ENCODE measurements around the gene KLLN. TPM values are rescaled to one million over a fixed set of nuclear protein-coding genes. Genes with fewer than 3 reads are reported as not detected.

Gene KLLN
- total and polyA plus RNA-seq, 2 of the 8 experiments (the other 6 are each of a cell fraction or from before 2014, with no cell fraction given): 0.24 to 0.73 TPM

DNA sequence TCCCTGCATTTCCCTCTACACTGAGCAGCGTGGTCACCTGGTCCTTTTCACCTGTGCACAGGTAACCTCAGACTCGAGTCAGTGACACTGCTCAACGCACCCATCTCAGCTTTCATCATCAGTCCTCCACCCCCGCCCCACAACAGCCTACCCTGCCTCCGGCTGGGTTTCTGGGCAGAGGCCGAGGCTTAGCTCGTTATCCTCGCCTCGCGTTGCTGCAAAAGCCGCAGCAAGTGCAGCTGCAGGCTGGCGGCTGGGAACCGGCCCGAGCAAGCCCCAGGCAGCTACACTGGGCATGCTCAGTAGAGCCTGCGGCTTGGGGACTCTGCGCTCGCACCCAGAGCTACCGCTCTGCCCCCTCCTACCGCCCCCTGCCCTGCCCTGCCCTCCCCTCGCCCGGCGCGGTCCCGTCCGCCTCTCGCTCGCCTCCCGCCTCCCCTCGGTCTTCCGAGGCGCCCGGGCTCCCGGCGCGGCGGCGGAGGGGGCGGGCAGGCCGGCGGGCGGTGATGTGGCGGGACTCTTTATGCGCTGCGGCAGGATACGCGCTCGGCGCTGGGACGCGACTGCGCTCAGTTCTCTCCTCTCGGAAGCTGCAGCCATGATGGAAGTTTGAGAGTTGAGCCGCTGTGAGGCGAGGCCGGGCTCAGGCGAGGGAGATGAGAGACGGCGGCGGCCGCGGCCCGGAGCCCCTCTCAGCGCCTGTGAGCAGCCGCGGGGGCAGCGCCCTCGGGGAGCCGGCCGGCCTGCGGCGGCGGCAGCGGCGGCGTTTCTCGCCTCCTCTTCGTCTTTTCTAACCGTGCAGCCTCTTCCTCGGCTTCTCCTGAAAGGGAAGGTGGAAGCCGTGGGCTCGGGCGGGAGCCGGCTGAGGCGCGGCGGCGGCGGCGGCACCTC is at the start of gene KLLN, which contains the start of gene PTEN (continued):
- TF ChIP-seq, protein P1, sequence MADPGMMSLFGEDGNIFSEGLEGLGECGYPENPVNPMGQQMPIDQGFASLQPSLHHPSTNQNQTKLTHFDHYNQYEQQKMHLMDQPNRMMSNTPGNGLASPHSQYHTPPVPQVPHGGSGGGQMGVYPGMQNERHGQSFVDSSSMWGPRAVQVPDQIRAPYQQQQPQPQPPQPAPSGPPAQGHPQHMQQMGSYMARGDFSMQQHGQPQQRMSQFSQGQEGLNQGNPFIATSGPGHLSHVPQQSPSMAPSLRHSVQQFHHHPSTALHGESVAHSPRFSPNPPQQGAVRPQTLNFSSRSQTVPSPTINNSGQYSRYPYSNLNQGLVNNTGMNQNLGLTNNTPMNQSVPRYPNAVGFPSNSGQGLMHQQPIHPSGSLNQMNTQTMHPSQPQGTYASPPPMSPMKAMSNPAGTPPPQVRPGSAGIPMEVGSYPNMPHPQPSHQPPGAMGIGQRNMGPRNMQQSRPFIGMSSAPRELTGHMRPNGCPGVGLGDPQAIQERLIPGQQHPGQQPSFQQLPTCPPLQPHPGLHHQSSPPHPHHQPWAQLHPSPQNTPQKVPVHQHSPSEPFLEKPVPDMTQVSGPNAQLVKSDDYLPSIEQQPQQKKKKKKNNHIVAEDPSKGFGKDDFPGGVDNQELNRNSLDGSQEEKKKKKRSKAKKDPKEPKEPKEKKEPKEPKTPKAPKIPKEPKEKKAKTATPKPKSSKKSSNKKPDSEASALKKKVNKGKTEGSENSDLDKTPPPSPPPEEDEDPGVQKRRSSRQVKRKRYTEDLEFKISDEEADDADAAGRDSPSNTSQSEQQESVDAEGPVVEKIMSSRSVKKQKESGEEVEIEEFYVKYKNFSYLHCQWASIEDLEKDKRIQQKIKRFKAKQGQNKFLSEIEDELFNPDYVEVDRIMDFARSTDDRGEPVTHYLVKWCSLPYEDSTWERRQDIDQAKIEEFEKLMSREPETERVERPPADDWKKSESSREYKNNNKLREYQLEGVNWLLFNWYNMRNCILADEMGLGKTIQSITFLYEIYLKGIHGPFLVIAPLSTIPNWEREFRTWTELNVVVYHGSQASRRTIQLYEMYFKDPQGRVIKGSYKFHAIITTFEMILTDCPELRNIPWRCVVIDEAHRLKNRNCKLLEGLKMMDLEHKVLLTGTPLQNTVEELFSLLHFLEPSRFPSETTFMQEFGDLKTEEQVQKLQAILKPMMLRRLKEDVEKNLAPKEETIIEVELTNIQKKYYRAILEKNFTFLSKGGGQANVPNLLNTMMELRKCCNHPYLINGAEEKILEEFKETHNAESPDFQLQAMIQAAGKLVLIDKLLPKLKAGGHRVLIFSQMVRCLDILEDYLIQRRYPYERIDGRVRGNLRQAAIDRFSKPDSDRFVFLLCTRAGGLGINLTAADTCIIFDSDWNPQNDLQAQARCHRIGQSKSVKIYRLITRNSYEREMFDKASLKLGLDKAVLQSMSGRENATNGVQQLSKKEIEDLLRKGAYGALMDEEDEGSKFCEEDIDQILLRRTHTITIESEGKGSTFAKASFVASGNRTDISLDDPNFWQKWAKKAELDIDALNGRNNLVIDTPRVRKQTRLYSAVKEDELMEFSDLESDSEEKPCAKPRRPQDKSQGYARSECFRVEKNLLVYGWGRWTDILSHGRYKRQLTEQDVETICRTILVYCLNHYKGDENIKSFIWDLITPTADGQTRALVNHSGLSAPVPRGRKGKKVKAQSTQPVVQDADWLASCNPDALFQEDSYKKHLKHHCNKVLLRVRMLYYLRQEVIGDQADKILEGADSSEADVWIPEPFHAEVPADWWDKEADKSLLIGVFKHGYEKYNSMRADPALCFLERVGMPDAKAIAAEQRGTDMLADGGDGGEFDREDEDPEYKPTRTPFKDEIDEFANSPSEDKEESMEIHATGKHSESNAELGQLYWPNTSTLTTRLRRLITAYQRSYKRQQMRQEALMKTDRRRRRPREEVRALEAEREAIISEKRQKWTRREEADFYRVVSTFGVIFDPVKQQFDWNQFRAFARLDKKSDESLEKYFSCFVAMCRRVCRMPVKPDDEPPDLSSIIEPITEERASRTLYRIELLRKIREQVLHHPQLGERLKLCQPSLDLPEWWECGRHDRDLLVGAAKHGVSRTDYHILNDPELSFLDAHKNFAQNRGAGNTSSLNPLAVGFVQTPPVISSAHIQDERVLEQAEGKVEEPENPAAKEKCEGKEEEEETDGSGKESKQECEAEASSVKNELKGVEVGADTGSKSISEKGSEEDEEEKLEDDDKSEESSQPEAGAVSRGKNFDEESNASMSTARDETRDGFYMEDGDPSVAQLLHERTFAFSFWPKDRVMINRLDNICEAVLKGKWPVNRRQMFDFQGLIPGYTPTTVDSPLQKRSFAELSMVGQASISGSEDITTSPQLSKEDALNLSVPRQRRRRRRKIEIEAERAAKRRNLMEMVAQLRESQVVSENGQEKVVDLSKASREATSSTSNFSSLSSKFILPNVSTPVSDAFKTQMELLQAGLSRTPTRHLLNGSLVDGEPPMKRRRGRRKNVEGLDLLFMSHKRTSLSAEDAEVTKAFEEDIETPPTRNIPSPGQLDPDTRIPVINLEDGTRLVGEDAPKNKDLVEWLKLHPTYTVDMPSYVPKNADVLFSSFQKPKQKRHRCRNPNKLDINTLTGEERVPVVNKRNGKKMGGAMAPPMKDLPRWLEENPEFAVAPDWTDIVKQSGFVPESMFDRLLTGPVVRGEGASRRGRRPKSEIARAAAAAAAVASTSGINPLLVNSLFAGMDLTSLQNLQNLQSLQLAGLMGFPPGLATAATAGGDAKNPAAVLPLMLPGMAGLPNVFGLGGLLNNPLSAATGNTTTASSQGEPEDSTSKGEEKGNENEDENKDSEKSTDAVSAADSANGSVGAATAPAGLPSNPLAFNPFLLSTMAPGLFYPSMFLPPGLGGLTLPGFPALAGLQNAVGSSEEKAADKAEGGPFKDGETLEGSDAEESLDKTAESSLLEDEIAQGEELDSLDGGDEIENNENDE (IDR thresholded peaks at IDR 0.05; ENCODE audit: insufficient replicate concordance, low read length): no peak
- TF ChIP-seq USF2 (IDR thresholded peaks at IDR 0.05; ENCODE audit: low read length) (peak; percentile 15; the same call in 1 of the 2 replicates), SIN3A (conservative IDR thresholded peaks at IDR 0.05 in 1 of 2, IDR thresholded peaks at IDR 0.05 in 1 of 2; ENCODE audit: low read depth in 1 of 2, low read length in 2 of 2) (peak; percentile 42 to 92; a peak in 2 of 4 replicates), ASH2L (IDR thresholded peaks at IDR 0.05; ENCODE audit: low read length) (peak; percentile 2), TAF7 (optimal IDR thresholded peaks at IDR 0.05; ENCODE audit: borderline replicate concordance, low read depth, low read length) (peak; percentile 97), ZNF274 (IDR thresholded peaks at IDR 0.05; ENCODE audit: borderline replicate concordance, extremely low read depth, low read length) (no peak)
- TF ChIP-seq, protein P2, sequence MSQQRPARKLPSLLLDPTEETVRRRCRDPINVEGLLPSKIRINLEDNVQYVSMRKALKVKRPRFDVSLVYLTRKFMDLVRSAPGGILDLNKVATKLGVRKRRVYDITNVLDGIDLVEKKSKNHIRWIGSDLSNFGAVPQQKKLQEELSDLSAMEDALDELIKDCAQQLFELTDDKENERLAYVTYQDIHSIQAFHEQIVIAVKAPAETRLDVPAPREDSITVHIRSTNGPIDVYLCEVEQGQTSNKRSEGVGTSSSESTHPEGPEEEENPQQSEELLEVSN (IDR thresholded peaks at IDR 0.05): peak; percentile 53; the same call in 1 of the 2 replicates
